CD4-positive, alpha-beta T cell treated with Interleukin-4 for 1 hour (primary cell): ENCODE results near the gene B4GALT3.
A peak's percentile ranks its signal among the peaks of the same experiment; 100 is the strongest.
"Not testable (repeated sequence)": the region's sequence is repeated elsewhere in the genome, so short reads cannot be mapped to it uniquely, and the experiment has no call there.

Source experiments
- DNase-seq, 2 donors: peaks; one replicate each; pipeline ENCODE4 v3.0.0-alpha.2; 2020 to 2022

The B4GALT3 gene

GRCh38 chr1:161177112-161177935, at the start of gene B4GALT3:
Gene B4GALT3 (minus strand): TSS chr1:161177507. CDS start chr1:161176060, 1,447 bp downstream.
- DNase-seq: peak; percentile 90 to 93

GRCh38 chr1:161226759-161227158, 49.5 kb upstream of the B4GALT3 start:
- no peak for DNase-seq

GRCh38 chr1:161226320-161226711, 49.0 kb upstream of the B4GALT3 start:
- no peak for DNase-seq

DNA sequence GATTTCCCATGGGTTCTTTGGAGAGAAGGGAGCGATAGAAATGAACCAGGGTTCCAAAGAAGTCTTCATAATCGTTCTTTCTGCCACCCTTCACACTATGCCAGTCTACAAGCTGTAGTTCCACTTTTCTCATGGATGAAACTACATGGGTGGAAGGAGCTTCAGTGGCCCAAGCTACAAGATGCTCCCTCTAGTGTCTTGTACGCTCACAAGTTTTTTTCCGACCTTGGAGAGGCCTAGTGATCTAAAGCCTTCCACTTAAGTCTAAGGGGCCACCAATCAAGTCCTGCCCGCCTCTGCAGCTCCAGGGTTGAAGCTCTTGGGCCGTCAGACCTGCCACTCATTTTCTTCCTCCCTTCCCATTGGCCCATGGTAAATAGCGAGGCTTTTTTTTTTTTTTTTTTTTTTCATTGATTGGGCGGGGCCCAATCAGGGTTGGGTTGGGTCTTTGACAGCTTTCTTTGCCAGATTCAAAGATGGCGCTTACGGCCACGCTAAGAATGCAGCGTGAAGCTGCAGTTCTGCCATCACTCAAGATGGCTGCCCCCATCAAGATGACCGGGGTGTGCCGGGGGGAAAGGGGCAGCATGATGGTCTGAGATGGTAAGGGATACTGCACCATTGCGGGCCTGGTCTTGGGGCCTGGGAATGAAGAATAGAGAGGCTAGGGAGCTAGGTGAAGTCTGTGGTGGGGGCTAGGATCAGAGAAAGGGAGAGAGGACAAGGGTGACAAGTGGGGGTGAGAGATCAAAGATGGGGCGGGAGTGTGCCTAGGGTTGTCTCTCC, 48.4 kb upstream of the B4GALT3 start, which contains the start of gene TOMM40L:
Gene TOMM40L (plus strand): TSS at position 527 of the 786 bp plus-strand sequence. CDS start 430 bp downstream, outside the sequence.
- peak; percentile 97 to 98 for DNase-seq

GRCh38 chr1:161225178-161225533, 47.8 kb upstream of the B4GALT3 start:
- DNase-seq: no peak

DNA sequence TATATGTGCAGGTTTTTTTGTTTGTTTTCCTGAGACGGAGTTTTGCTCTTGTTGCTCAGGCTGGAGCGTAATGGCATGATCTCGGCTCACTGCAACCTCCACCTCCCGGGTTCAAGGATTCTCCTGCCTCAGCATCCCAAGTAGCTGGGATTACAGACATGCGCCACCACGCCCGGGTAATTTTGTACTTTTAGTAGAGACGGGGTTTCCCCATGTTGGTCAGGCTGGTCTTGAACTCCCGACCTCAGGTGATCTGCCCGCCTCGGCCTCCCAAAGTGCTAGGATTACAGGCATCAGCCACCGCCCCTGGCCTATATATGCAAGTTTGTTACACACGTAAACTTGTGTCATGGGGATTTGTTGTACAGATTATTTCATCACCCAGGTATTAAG, 47.4 kb upstream of the B4GALT3 start:
- not testable (repeated sequence) for DNase-seq

GRCh38 chr1:161223805-161224694, 46.7 kb upstream of the B4GALT3 start:
- DNase-seq: no peak

- DNase-seq: no peak
These were observed 45.1 kb upstream of the B4GALT3 start for GRCh38 chr1:161222175-161223019.

GRCh38 chr1:161220002-161220401, 42.7 kb upstream of the B4GALT3 start:
- no peak for DNase-seq

DNA sequence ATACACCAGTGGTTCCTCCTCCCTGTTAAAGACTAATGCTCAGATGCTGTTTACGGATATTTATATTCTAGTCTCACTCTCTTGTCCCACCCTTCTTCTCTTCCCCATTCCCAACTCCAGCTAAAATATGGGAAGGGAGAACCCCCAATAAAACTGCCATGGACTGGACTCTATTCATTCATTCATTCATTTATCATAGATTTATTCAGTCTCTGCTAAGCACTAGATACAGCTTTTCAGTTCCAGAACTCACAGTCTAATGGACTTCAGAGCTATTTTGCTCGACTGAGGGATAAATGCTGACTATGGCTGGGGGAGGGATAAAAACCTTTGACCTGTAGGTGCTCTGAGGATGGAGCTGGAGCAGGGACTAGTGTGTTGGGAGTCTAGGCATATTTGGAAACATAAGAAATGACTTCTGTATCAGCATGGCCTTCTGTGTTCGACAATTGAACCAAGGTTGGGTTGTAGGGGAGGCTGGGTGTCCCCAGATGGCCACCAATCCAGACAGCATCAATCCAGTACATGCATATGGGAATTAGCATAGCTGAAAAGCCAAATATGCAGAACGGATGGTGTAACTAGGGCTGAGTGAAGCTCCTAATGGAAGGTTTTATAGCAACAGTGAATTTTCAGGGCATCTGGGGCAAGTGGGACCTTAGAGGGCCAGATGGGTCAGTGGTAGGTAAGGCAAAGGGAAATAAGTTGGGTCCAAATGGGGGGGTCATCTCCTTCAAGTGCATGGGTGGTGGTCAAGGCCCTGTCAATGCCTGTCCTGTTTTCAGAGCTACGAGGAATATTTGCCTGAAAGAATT, 42.0 kb upstream of the B4GALT3 start:
- no peak for DNase-seq

DNA sequence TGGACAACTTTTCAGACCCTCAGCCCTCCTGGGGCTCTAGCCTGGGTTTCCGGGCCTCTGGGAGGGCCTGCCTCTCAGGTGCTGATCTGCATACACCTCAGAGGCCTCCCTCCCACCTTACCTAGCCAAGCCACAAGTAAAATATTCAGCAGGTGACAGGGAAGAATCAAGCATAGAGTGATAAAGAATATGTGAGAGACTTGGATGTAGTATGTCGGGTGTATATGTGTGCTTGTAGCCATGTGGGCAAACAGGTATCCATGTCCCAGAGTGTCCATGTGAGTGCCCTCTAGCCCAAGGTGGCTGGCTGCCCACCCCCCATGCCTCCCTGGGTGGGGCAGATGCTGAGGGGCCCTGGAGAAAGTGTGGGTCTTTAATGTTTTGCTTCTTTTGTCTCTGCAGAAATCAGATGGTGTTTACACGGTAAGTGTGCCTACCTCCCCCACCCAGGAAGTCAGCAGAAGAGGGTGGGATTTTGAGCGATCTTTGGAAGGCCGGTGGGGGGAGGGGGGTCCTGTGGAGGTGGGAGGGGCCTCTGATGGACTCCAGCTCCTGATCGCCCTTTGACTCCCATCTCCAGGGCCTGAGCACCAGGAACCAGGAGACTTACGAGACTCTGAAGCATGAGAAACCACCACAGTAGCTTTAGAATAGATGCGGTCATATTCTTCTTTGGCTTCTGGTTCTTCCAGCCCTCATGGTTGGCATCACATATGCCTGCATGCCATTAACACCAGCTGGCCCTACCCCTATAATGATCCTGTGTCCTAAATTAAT, 41.2 kb upstream of the B4GALT3 start:
- DNase-seq: no peak

DNA sequence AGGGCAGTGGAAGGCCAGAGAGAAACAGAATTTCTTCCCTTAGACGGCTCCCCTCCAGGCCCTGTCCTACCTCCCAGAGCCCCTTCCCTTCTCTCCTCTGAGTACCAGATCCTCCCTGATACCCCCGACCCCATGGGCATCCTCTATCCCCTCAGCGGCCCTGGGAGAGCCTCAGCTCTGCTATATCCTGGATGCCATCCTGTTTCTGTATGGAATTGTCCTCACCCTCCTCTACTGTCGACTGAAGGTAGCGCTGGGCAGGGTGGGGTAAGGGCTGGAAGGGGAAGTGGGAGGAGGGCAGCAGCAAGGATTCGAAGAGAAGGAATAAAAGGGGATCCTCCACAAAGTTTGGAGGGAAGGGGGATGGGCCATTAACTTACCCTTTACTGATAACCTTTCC, 40.5 kb upstream of the B4GALT3 start:
- DNase-seq: no peak

GRCh38 chr1:161216945-161217712, 39.8 kb upstream of the B4GALT3 start:
- DNase-seq: peak in 1 of 2 donors; percentile 63

GRCh38 chr1:161215076-161215475, 37.8 kb upstream of the B4GALT3 start, which contains the start of gene FCER1G:
Gene FCER1G (plus strand): TSS chr1:161215295. CDS start chr1:161215322, 27 bp downstream.
- peak in 1 of 2 donors; percentile 69 for DNase-seq

GRCh38 chr1:161214369-161214768, 37.1 kb upstream of the B4GALT3 start:
- no peak for DNase-seq

- DNase-seq: peak; percentile 81 to 82
These were observed 32.6 kb upstream of the B4GALT3 start for GRCh38 chr1:161209790-161210409.

GRCh38 chr1:161207173-161207572, 29.9 kb upstream of the B4GALT3 start:
- DNase-seq: no peak

DNA sequence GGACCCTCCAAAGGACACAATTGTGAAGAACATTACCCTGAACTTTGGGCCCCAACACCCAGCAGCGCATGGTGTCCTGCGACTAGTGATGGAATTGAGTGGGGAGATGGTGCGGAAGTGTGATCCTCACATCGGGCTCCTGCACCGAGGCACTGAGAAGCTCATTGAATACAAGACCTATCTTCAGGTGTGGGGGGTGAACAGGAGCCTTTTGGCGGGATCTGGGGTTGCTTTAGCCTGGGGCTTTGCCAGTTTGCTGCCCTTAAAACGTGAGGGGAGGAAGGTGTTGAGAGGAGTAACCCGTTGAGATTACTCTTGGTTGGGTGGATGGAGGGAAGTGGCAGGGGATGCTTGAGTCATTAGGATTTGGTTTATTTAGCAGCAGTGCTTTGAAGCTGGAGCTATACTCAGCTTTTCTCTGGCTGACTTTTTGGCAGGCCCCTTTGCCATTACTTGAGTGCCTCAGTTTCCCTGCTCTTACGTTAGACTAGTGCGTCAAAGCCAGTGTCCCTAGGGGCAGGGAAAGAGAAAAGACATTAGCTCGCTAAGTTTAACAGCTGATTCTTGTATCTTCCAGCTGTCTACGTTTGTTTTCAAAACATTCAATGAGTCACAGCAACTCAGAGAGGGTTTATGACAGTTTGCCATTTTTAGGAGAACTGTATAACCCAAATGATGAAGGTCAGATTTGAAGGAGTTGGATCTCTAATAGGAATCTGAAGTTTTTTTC, 29.3 kb upstream of the B4GALT3 start:
- no peak for DNase-seq
